Neural crest cell (in vitro differentiated cells): ENCODE results near the gene PSMC1. TPM values are rescaled to one million over a fixed set of nuclear protein-coding genes. Genes with fewer than 3 reads are reported as not detected.

Source experiments
- DNase-seq: peaks from one replicate; pipeline ENCODE4 v3.0.0; 2021; ENCODE audit warnings: low read depth, mixed read lengths, low spot score
- H3K27ac Mint-ChIP-seq: one replicate; pipeline ENCODE4 v1.8.0; 2021; ENCODE audit warnings: mild to moderate bottlenecking, mixed read lengths; ENCODE audit not compliant: unreplicated experiment
- H3K27me3 Mint-ChIP-seq: 2 replicates; pipeline ENCODE4 v1.8.0; 2021; ENCODE audit warnings: low read depth, mild to moderate bottlenecking, mixed read lengths
- H3K36me3 Mint-ChIP-seq: 2 replicates; pipeline ENCODE4 v1.8.0; 2021; ENCODE audit warnings: low read depth, mild to moderate bottlenecking, mixed read lengths
- H3K4me1 Mint-ChIP-seq: 2 replicates; pipeline ENCODE4 v1.8.0; 2021; ENCODE audit warnings: mixed read lengths
- H3K4me3 Mint-ChIP-seq: one replicate; pipeline ENCODE4 v1.8.0; 2021; ENCODE audit warnings: mild to moderate bottlenecking, mixed read lengths
- H3K9me3 Mint-ChIP-seq: 2 replicates; pipeline ENCODE4 v1.8.0; 2021; ENCODE audit warnings: mixed read lengths
- CTCF ChIP-seq: fragments of 200-600 bp; sonication (generic); conservative IDR thresholded peaks from 2 replicates; pipeline ENCODE4 v1.5.0; 2021; ENCODE audit warnings: antibody characterized with exemption, mild to moderate bottlenecking
- total RNA-seq: library from RNA; stranded (reverse); gene quantifications from 2 replicates; pipeline ENCODE4 v1.2.1, GENCODE V29; 2021

Gene PSMC1
- total RNA-seq, 1 donor from 2014 or later: 114 TPM

- TF ChIP-seq CTCF: no peak
- no peak overlapping the region for H3K27ac Mint-ChIP-seq
- H3K27me3 Mint-ChIP-seq: no peaks in the 10 kb centered on the region
- no peak for DNase-seq
- no peak overlapping the region for H3K4me3 Mint-ChIP-seq
- peaks cover 13% of the 10 kb centered on the region for H3K36me3 Mint-ChIP-seq
- no peaks in the 10 kb centered on the region for H3K9me3 Mint-ChIP-seq
- H3K4me1 Mint-ChIP-seq: peaks cover 9% of the 10 kb centered on the region
Observed at GRCh38 chr14:90299408-90299807, 43.1 kb downstream of the PSMC1 start.

DNA sequence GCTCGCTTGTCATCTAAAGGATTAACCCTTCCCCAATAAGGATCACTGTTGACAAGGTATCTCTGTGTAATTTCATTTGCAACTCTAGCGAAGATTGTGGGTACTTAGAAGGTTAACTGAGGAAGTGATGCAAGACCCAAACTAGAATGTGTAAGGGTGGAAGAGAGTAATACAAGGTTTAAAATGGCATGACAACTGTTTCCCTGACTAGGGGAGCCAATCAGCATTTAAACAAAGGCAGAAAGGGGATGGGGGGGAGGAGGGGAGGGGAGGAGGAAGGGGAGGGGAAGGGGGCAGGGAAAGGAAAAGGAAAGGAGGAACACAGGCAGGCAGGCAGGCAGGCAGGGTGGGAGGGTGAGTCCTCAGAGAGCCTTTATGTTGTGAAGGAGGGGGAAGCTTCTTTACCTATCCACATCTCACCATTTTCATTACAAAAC is 44.3 kb downstream of the PSMC1 start:
- no peaks in the 10 kb centered on the region for H3K27me3 Mint-ChIP-seq
- H3K27ac Mint-ChIP-seq: no peak overlapping the region
- H3K36me3 Mint-ChIP-seq: peaks cover 12% of the 10 kb centered on the region
- no peak overlapping the region for H3K4me3 Mint-ChIP-seq
- peaks cover 9% of the 10 kb centered on the region for H3K4me1 Mint-ChIP-seq
- no peak for TF ChIP-seq CTCF
- DNase-seq: no peak
- H3K9me3 Mint-ChIP-seq: no peaks in the 10 kb centered on the region

GRCh38 chr14:90301122-90301521 is 44.8 kb downstream of the PSMC1 start:
- TF ChIP-seq CTCF: no peak
- H3K4me3 Mint-ChIP-seq: no peak overlapping the region
- H3K36me3 Mint-ChIP-seq: peaks cover 12% of the 10 kb centered on the region
- no peaks in the 10 kb centered on the region for H3K9me3 Mint-ChIP-seq
- no peak for DNase-seq
- H3K27ac Mint-ChIP-seq: no peak overlapping the region
- H3K27me3 Mint-ChIP-seq: no peaks in the 10 kb centered on the region
- peaks cover 9% of the 10 kb centered on the region for H3K4me1 Mint-ChIP-seq

GRCh38 chr14:90301668-90302090 is 45.3 kb downstream of the PSMC1 start:
- H3K36me3 Mint-ChIP-seq: peaks cover 12% of the 10 kb centered on the region
- no peak overlapping the region for H3K4me3 Mint-ChIP-seq
- no peaks in the 10 kb centered on the region for H3K9me3 Mint-ChIP-seq
- TF ChIP-seq CTCF: peak; percentile 73
- peaks cover 9% of the 10 kb centered on the region for H3K4me1 Mint-ChIP-seq
- no peaks in the 10 kb centered on the region for H3K27me3 Mint-ChIP-seq
- H3K27ac Mint-ChIP-seq: no peak overlapping the region
- no peak for DNase-seq

GRCh38 chr14:90302529-90303303 is 46.4 kb downstream of the PSMC1 start:
- Mint-ChIP-seq H3K9me3 (no peaks in the 10 kb centered on the region), H3K27me3 (no peaks in the 10 kb centered on the region), H3K27ac (no peak overlapping the region), H3K4me3 (no peak overlapping the region), H3K4me1 (peaks cover 9% of the 10 kb centered on the region), H3K36me3 (peaks cover 12% of the 10 kb centered on the region)
- no peak for DNase-seq
- TF ChIP-seq CTCF: no peak
